GM12875 (cell line): ENCODE results near the gene LBHD2.
A peak's percentile ranks its signal among the peaks of the same experiment; 100 is the strongest.

ENCODE experiments used
- H3K4me3 ChIP-seq: one replicate; pipeline ENCODE4 v1.5.1; 2011; ENCODE audit warnings: low read depth, low read length, control low read depth
- CTCF ChIP-seq: IDR thresholded peaks from 2 replicates; pipeline ENCODE4 v1.5.1; 2011; ENCODE audit warnings: low read depth, mild to moderate bottlenecking, control low read depth, inconsistent platforms, low read length, moderate library complexity, borderline replicate concordance; ENCODE audit not compliant: insufficient read depth

The LBHD2 gene

DNA sequence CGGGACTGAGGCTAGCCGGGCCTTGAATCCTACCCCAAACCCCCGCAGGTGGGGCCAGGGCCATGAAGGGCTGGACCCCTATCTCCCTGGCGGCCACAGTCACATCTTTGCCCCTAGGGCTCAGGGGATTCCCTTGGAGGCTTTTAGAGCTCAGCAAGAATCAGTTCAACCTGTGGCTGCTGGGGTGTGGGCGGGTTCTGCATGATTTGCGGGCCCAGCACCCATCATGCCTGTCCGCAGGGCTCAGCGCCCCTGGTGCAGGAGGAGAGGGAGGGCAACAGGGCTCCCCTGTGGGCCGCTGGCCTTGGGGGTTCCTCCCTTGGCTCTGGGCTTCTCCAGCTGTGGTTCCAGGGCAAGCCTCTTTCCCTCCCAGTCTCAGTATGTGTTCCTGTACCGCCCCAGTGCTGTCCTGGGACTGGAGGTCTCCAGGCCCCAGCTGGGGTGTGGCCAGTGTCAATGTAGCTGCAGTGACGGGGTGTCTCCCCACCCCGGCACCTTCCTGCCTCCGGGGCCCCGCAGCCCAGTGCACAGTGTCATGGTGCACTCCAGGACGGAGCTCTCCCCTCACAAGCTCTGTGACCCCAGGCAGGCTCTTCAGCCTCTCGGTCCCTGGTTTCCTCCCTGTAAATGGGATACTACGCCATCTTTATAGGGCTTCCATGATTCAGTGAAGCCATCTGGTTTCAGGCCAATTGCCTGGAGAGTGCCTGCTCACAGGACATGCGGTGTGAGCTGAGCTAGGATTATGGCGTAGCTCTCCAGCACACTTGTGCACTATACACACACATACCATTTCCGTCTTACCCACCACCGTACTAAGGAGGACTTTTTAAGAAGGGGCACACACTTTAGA, 9.9 kb upstream of the LBHD2 start:
- no peak for TF ChIP-seq CTCF
- H3K4me3 ChIP-seq, result no peak overlapping the region

GRCh38 chr14:103074729-103075367, 9.2 kb upstream of the LBHD2 start:
- no peak for TF ChIP-seq CTCF
- H3K4me3 ChIP-seq, result peak overlapping the region; percentile 44

- no peak overlapping the region for H3K4me3 ChIP-seq
- peak; percentile 85 for TF ChIP-seq CTCF
Observed at GRCh38 chr14:103078420-103078749, 5.6 kb upstream of the LBHD2 start.

- H3K4me3 ChIP-seq, result no peak overlapping the region
- TF ChIP-seq CTCF, result no peak
Observed at GRCh38 chr14:103078860-103079587, 5.0 kb upstream of the LBHD2 start.

- no peak for TF ChIP-seq CTCF
- no peak overlapping the region for H3K4me3 ChIP-seq
Observed at GRCh38 chr14:103081951-103082350, 2.1 kb upstream of the LBHD2 start.

DNA sequence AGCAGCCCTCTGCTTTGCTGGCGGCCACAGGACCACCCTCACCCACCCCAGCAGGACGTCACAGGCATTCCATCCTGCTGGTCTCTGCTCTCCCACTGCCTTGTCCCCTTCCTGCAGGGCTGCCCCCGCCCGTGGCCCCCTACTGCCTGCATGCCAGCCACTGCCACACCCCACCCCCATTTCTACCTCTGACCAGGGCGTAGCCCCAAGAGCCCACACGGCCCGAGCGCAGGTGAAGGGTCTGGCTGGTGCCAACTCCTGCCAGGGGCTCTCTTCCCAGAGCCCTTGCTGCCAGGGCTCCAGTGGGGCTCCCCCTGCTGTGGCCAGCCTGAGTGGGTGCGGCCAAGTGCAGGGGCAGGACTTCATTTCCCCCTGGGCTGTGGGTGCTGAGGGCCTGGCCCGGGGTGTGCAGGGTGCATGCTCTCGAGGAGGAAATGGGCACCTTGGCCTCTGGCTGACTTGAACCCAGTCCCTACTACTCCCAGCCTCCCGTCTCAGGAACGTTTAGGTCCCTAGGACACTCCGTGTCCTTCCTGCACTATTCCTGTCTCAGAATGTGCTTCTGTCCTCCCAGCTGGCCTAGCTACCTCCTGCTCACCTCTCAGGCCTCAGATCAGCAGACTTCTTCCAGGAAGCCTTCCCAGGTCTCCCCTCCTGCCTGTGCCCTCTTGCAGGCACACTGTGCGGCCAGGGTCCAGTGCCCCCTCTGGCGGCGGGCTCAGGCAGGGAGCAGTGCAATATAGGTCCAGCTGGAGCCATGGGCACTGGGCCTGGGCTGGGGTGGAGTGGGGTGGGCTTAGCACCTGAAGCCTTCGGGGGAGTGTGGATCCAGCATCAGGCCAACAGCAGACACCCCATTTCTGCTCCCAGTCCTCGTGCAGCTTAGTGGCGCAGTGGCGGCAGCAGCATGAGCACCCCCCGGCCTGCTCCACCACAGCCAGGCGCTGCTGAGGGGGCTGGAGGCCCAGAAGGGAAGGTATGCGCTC, 1.4 kb downstream of the LBHD2 start:
- no peak overlapping the region for H3K4me3 ChIP-seq

More for the DNA sequence above, 1.4 kb downstream of the LBHD2 start:
- TF ChIP-seq CTCF, result peak; percentile 28; the same call in 1 of the 2 replicates
